ENCODE results near the gene SLC9C2. TPM values are rescaled to one million over a fixed set of nuclear protein-coding genes. Genes with fewer than 3 reads are reported as not detected.

Gene SLC9C2
- total RNA-seq, 4 donors from 2014 or later, result 0.34 TPM; not detected in 3

GRCh38 chr1:173525926-173526325 is 76.9 kb downstream of the SLC9C2 start:
- no peak for TF ChIP-seq CTCF (IDR thresholded peaks at IDR 0.05; ENCODE audit: low read depth)

- TF ChIP-seq CTCF (IDR thresholded peaks at IDR 0.05; ENCODE audit: low read depth), result no peak
These were observed 79.5 kb downstream of the SLC9C2 start for GRCh38 chr1:173523329-173523728.

- no peak for TF ChIP-seq CTCF (IDR thresholded peaks at IDR 0.05; ENCODE audit: low read depth)
These were observed 82.1 kb downstream of the SLC9C2 start for GRCh38 chr1:173520799-173521198.

- TF ChIP-seq CTCF (IDR thresholded peaks at IDR 0.05; ENCODE audit: low read depth), result no peak
These were observed 93.1 kb downstream of the SLC9C2 start for GRCh38 chr1:173509797-173510196.

GRCh38 chr1:173508541-173508940 is 94.3 kb downstream of the SLC9C2 start:
- no peak for TF ChIP-seq CTCF (IDR thresholded peaks at IDR 0.05; ENCODE audit: low read depth)

- TF ChIP-seq CTCF (IDR thresholded peaks at IDR 0.05; ENCODE audit: low read depth), result no peak
These were observed 95.0 kb downstream of the SLC9C2 start for GRCh38 chr1:173507847-173508209.

GRCh38 chr1:173507205-173507846 is 95.5 kb downstream of the SLC9C2 start:
- TF ChIP-seq CTCF (IDR thresholded peaks at IDR 0.05; ENCODE audit: low read depth), result no peak

Data from subcutaneous adipose tissue (tissue), 4 donors.